Measurements from ENCODE around the gene RAB5B.

GRCh38 chr12:56028511-56029165 lies 54.8 kb downstream of the RAB5B start:
- TF ChIP-seq EZH2 (IDR thresholded peaks at IDR 0.05; ENCODE audit: insufficient read depth, poor library complexity, severe bottlenecking) (no peak), EZH2phosphoT487 (IDR thresholded peaks at IDR 0.05; ENCODE audit: insufficient read depth, low read depth) (no peak)

Measured in GM23248 (cell line).